GM19455 (cell line): ENCODE data around the gene PRDM12.

ENCODE experiments used
- ATAC-seq: cut with Tn5 transposase; IDR thresholded peaks from one replicate; pipeline ENCODE4 v1.9.1; 2021; ENCODE audit not compliant: unreplicated experiment

PRDM12 gene

GRCh38 chr9:130664251-130665028, at the start of gene PRDM12:
TSS of gene PRDM12 (plus strand) at chr9:130664594. CDS start at chr9:130664654, 60 bp downstream.
- no peak for ATAC-seq

- ATAC-seq, result no peak
These were observed 47.9 kb upstream of the PRDM12 start for GRCh38 chr9:130616451-130616850.

- ATAC-seq, result no peak
These were observed 40.9 kb upstream of the PRDM12 start for GRCh38 chr9:130623466-130623865.

- ATAC-seq, result no peak
These were observed 40.2 kb upstream of the PRDM12 start for GRCh38 chr9:130624154-130624553.

GRCh38 chr9:130626249-130626996, 38.0 kb upstream of the PRDM12 start:
- ATAC-seq, result no peak

- no peak for ATAC-seq
These were observed 37.3 kb upstream of the PRDM12 start for GRCh38 chr9:130627051-130627450.

GRCh38 chr9:130627896-130628792, 36.2 kb upstream of the PRDM12 start:
- ATAC-seq, result no peak

- no peak for ATAC-seq
These were observed 34.8 kb upstream of the PRDM12 start for GRCh38 chr9:130629443-130630070.

GRCh38 chr9:130630071-130630450, 34.3 kb upstream of the PRDM12 start:
- ATAC-seq, result no peak

GRCh38 chr9:130630506-130631330, 33.7 kb upstream of the PRDM12 start:
- ATAC-seq, result no peak

- no peak for ATAC-seq
These were observed 32.9 kb upstream of the PRDM12 start for GRCh38 chr9:130631331-130632080.

- ATAC-seq, result no peak
These were observed 32.2 kb upstream of the PRDM12 start for GRCh38 chr9:130632081-130632710.

GRCh38 chr9:130632841-130633240, 31.6 kb upstream of the PRDM12 start:
- ATAC-seq, result no peak

GRCh38 chr9:130633336-130634190, 30.8 kb upstream of the PRDM12 start:
- ATAC-seq, result no peak

- no peak for ATAC-seq
These were observed 30.1 kb upstream of the PRDM12 start for GRCh38 chr9:130634191-130634768.

- no peak for ATAC-seq
These were observed 29.6 kb upstream of the PRDM12 start for GRCh38 chr9:130634801-130635200.

- ATAC-seq, result no peak
These were observed 29.1 kb upstream of the PRDM12 start for GRCh38 chr9:130635306-130635705.
